ENCODE results near the gene AHSP.
A peak's percentile ranks its signal among the peaks of the same experiment; 100 is the strongest.
"Not testable (repeated sequence)": the region's sequence is repeated elsewhere in the genome, so short reads cannot be mapped to it uniquely, and the experiment has no call there.

Gene AHSP

GRCh38 chr16:31527734-31528274, at the start of gene AHSP:
Gene AHSP, plus strand, starts transcription at chr16:31527900. Its CDS starts 240 bp downstream, at chr16:31528140.
- no peak for DNase-seq

DNA sequence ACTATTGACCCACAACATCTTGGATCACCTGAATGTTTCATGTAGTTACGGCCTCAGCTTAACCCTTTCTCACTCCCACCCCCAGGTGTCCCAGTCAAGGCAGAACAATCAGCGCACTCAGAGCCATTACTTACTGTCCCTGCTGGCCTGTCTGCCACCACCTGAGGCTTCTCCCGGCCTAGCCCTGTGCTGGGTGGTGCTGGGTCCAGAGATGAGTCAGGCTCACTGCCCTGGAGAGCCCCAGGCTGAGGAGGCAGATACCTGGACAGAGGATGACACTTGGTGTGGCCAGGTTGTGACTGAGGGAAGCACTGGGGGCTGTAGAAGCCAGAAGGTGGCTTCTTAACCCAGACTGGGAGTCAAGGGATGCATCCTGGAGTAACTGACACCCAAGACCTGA, 48.7 kb upstream of the AHSP start:
- DNase-seq, result no peak

- no peak for DNase-seq
Measured at GRCh38 chr16:31479751-31480150, 47.9 kb upstream of the AHSP start.

DNA sequence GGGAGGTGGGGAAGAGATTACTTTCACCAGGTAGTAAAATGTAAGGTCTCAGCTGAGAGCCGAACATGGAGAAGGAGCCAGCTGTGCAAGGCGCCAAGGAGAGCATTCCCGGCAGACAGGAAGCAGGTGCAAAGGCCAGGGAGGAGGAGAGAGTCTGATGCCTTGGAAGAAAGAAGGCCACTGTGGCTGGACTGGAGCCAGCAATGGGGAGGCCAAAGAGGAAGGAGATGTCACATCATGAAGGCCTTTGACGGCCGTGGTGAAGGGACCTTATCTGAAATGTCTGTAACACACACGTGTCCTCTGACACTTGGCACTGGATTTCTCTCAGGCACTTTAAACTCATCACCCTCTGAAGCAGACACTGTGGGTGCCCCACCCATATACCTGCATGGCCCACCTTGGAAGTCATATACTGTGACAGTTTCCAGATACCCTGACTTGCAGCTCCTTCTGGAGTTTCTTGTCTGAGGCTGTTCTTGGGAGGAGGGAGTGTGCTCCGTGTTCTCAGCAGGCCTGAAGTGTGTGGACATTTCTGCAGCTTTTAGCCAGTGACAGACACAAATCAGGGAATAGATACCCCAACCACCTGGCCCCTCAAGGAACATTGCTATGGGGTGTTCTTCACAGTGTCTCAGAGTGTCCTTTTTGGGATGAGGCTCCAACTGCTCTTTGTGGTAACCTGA, 46.7 kb upstream of the AHSP start:
- no peak for DNase-seq

DNA sequence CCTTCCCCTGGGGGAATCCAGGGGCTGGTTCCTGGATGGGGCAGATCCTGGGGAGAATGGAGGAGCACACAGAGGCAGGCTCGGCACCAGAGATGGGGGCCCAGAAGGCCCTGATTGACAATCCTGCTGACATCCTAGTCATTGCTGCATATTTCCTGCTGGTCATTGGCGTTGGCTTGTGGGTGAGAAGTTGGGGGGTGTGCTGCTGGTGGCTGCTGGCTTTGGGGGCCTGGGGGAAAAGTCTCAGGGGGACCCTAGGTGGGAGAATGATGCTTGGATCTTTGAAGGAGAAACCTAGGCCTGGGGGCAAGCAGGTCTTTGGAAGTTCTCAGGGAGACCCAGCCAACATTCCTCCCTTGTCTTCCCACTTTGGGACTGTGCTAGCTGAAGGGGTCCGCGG, 44.6 kb upstream of the AHSP start, which contains the start of gene SLC5A2:
SLC5A2 (plus strand) TSS at position 43 of the 400 bp plus-strand sequence; CDS start at position 57, 14 bp downstream.
- no peak for DNase-seq

DNA sequence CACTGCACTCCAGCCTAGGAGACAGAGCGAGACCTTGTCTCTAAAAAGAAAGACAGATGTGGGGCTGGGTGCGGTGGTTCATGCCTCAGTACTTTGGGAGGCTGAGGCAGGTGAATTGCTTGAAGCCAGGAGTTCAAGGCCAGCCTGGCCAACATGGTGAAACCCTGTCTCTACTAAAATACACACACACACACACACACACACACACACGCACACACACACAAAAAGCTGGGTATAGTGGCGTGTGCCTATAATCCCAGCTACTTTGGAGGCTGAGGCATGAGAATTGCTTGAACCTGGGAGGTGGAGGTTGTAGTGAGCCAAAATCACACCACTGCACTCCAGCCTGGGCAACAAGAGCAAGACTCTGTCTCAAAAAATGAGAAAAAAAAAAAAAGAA, 43.7 kb upstream of the AHSP start:
- not testable (repeated sequence) for DNase-seq

- DNase-seq, result no peak
Measured at GRCh38 chr16:31484491-31485171, 43.1 kb upstream of the AHSP start.

GRCh38 chr16:31485571-31485970, 42.1 kb upstream of the AHSP start:
- no peak for DNase-seq

- no peak for DNase-seq
Measured at GRCh38 chr16:31486045-31486444, 41.7 kb upstream of the AHSP start.

- DNase-seq, result no peak
Measured at GRCh38 chr16:31487071-31487719, 40.5 kb upstream of the AHSP start.

DNA sequence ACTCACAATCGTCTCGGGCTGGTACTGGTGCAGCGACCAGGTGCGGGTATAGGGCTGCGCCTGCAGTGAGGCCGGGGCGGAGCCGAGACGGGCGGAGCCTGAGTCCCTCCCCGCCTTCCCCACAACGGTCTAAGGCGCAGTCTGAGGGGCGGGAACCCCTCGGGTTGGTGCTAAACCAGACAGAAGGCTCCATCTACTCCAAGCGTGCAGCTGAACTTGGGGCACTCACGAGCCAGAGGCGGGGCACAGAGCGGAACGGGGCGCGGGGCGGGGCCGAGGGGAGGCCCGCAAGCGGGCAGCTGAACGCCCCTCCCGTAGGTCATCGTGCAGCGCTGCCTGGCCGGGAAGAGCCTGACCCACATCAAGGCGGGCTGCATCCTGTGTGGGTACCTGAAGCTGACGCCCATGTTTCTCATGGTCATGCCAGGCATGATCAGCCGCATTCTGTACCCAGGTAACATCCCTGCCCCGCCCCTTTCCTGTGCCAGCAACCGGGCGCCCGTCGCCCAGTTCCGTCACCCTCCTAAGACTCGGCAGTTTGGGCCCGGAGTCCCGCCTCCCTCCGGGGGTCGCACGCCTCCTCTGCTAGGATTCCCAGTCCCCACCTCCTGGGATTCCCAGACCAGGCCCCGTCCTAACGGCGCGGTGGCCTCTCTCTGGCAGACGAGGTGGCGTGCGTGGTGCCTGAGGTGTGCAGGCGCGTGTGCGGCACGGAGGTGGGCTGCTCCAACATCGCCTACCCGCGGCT, 39.8 kb upstream of the AHSP start:
- peak; percentile 52 for DNase-seq

DNA sequence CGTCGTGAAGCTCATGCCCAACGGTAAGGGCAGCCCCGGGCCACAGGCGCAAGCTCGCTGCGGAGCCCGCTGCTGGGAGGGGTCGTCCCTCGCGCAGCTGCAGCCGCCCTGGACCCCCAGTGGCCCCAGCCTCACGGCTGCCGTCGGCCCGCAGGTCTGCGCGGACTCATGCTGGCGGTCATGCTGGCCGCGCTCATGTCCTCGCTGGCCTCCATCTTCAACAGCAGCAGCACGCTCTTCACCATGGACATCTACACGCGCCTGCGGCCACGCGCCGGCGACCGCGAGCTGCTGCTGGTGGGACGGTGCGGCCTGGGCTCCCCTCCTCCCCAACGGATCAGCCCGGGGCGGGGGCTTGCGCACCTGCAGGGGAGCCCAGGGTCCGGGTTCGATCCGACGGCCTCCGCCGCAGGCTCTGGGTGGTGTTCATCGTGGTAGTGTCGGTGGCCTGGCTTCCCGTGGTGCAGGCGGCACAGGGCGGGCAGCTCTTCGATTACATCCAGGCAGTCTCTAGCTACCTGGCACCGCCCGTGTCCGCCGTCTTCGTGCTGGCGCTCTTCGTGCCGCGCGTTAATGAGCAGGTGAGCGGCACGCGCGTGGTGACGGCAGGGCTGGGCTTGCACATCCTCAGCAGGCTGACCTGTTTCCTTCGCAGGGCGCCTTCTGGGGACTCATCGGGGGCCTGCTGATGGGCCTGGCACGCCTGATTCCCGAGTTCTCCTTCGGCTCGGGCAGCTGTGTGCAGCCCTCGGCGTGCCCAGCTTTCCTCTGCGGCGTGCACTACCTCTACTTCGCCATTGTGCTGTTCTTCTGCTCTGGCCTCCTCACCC, 39.0 kb upstream of the AHSP start:
- DNase-seq, result no peak

DNA sequence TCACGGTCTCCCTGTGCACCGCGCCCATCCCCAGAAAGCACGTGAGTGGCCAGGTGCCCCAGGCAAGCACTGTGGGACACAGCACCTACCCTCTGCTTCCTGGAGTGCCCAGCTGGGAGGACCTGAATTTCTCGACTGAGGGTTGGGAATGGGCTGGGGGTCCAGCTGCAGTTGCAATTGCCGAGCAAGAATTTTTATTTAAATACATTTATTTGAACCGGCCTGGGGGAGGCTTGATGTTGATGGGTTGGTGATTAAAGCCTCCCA, 38.5 kb upstream of the AHSP start:
- DNase-seq, result no peak

DNA sequence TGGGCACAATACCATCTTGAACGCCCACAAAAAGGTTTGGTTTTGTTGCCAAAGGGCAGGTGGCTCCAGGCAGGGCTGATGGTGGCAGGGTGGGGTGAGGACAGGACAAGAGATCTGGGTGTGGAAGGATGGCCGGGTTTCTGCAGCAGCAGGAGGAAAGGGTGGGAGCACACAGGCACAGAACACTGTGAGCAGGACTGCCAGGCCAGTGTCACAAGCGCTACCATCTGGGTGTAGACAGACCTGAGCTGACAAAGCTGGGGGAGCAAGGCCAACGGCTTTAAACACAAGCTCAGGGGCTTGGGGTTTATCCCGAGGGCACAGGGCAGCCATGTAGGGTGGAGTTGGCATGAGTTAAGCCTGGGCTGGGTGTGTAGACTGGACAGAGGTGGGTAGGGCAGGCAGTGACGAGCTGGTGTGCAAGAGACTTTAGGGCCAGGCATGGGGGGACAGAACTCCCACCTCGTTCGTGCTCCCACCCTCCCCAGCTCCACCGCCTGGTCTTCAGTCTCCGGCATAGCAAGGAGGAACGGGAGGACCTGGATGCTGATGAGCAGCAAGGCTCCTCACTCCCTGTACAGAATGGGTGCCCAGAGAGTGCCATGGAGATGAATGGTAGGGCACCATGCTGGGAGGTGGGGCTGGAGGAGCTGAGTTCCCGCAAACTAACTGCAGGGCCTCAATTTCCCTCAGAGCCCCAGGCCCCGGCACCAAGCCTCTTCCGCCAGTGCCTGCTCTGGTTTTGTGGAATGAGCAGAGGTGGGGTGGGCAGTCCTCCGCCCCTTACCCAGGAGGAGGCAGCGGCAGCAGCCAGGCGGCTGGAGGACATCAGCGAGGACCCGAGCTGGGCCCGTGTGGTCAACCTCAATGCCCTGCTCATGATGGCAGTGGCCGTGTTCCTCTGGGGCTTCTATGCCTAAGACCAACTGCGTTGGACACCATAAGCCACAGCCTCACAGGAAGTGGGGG, 37.8 kb upstream of the AHSP start:
- no peak for DNase-seq

- no peak for DNase-seq
Measured at GRCh38 chr16:31491778-31492418, 35.8 kb upstream of the AHSP start.

DNA sequence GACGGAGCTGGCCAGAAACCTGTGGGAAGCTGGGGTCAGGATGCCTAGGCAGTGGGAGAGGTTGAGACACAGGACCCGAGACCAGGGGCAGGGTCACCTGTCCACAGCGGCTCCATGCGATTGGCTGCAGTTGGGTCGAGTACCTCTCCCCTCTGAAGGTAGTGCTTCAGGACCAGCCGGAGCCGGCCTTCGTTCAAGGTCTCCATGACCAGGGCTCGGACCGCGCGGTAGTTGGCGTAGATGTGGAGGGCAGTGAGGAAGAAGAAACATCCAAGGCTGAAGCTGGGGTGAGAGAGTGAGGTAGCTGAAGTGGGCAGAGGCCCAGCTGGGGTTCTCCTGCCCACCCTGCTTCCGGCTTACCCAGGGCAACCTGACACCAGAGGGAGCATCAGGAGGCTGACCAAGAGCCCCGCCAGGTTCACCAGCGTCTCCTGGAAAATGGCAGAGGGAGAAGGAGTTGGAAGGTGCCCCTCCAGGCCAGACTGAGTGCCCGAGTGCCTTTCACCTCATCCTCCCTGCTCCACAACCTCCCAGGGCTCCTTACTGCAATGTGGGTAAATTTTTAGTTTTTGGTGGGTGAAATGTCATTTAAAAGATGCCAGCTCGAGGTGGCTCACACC, 34.1 kb upstream of the AHSP start:
- DNase-seq, result no peak

DNA sequence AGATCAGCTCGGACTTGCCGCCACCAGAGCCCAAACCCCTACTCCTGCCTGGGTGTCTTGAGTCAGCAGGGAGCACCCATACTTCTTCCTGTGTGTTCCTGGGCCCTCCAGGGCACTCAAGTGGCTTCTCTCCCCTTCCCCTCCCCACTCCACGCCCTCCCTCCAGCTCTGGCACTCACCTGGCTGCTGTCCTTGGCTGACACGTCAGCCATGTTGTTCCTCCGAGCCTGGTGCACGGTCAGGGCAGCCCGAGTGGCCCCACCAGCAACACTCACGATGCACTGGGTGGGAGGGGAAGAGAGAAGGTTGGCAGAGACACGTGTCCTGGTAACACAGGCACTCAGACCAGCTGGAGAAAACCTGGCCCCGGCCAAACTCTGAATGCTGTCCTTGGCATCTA, 31.0 kb upstream of the AHSP start:
- no peak for DNase-seq

- DNase-seq, result no peak
Measured at GRCh38 chr16:31498493-31498892, 29.2 kb upstream of the AHSP start.

DNA sequence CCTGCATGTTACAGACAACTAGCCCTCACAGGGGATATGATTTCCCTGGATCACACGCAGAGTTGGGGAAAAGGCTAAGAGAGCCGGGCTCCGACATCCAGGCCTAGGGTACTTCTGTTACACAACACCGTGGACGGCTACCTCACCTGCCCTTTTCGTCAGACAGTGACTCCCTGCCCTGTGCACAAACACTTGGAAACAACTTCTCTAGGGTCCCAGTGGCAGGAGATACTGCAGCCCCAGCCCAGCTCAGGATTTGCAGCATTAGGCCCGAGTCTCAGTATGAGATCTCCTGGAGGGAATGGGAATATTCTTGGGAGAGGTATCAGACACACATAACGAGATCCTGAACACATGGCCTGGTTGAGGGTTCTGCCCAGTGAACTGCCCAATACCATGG, 27.8 kb upstream of the AHSP start:
- no peak for DNase-seq
